ENCODE data around the gene ZNF488.
A peak's percentile ranks its signal among the peaks of the same experiment; 100 is the strongest.
"Not testable (repeated sequence)": the region's sequence is repeated elsewhere in the genome, so short reads cannot be mapped to it uniquely, and the experiment has no call there.

Gene ZNF488, protein sequence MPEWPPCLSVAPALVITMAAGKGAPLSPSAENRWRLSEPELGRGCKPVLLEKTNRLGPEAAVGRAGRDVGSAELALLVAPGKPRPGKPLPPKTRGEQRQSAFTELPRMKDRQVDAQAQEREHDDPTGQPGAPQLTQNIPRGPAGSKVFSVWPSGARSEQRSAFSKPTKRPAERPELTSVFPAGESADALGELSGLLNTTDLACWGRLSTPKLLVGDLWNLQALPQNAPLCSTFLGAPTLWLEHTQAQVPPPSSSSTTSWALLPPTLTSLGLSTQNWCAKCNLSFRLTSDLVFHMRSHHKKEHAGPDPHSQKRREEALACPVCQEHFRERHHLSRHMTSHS
- total RNA-seq = 0 reads per million in 2 donors

DNA sequence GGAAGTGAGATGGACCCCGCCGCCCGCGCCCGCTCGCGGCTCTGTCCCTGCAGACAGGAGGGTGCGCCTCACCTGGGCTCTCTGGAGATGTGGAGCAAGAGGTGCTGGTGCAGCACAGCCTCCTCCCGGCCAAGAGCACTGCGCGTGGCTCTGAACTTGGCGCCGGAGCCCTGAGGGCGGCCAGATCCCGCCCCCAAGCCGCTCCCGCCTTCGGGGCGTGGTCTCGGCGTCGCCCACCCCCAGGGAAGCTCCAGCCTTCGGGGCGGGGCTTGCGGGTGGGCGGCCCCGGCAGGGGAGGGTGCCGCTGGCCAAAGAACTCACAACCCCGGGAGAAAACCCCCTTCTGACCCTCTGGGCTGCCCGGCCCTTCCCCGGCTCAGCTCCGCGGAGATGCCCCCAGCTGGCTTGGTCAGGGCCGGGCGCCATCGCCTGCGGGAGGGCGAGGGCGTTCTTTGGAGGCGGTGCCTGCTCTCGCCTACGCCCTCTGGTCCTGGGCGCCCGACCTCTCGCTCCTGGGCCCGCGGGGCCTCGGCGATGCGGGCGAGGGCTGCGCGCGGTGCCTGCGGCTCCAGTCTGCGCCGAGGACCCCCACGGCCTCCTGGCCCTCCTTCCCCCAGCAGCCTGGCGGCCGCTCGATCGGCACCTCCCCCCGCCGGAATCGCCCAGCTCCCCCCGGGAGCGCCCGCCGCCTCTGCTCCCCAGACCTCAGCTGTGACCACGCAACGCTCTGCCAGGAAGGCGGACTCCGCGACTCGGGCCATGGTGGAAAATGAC is at the start of gene ZNF488:
Gene ZNF488 (minus strand): TSS at position 146 of the 774 bp plus-strand sequence. CDS start 15,464 bp downstream, outside the sequence.
- peak; percentile 40 for DNase-seq

DNA sequence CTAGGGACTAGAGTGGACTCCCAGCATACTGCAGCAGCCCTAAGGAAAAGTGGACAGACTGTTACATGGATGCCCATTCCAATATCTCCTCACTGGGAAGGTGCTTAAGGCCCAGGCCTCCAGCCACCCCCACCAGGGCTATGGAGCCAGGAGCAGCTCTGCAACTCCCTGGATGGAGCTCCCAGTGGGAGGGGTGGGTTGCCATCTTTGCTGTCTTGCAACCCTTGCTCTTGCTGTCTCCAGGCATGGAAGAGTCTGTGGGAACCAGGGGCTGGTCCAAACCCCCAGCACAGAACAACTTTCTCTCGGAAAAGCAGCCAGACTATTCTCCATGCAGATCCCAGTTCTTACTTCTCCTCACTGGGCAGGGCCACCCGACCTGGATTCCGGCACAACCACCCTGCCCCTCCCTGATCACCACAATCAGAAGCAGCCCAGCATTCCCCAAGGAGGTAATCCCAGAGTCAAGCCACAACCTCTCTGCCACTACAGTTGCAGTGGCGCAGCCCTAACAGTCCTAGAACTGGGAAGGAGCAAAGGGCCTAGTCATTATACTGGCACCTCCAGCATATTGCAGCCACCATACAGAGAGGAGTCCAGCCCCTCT is 41.8 kb upstream of the ZNF488 start:
- DNase-seq = no peak

DNA sequence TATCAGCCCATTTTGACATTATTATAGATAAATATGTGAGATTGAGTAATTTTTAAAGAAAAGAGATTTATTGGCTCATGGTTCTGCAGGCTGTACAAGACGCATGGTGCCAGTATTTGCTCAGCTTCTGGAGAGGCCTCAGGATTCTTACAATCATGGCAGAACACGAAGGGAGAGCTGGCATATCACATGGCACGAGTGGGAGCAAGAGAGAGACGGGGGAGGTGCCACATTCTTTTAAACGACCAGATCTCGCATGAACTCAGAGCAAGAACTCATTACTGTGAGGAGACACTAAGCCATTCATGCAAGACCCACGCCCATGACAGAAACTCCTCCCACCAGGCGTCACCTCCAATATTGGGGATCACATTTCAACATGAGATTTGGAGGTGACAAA is 40.1 kb upstream of the ZNF488 start:
- DNase-seq = no peak

DNA sequence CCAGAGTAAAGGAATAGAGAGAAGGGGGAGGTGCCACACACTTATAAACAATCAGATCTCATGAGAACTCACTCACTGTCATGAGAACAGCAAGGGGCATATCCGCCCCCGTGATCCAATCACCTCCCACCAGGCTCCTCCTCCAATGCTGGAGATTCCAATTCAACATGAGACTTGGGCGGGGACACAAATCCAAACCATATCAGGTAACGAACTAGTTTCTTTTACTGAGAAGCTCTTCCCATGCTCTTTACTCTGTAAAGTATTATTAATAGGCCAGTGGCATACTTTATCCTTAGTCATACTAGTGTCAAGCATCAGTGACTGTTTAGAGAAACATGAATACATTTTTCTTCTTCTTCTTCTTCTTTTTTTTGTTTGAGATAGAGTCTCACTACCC is 39.4 kb upstream of the ZNF488 start:
- no peak for DNase-seq

DNA sequence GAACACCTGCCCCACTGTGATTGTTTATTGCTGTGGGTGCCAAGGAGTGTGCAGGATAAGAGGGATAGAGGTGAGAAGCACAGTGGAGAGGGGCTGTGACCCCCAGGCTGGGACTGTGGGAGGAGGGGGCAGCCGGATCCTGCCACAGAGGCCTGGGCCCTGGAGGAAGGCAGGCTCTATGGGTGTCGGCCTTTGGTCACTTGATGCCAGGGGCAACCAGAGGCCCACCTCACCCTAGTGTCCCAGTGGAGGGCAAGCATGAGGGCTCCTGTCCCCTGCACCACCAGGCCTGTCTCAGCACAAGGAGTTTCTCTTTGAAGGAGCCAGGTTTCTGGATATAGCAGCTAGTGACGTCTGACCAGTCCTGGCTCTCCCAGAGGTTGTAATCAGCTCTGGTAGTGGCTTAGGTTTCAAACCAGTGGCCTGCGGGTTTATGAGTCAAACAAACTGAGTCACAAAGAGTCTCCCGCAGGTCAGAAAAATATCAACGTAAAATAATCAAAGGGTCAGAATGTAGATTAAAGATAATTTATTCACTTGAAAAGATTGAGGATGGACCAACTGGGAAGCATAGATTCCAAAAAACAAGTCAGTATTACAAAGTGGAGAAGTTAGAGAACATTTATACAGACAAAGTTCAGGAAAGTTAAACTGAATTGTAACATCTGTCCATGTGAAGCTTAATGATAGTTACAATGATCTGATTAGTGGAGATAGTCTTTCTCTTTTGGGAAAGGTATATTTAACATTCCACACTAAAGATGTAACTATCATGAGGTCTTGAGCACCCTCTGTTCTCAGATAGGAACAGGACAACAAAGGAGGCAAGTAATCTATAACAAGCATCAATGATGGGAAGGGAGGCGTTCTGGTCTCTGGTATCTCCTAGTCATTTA is 37.2 kb upstream of the ZNF488 start:
- DNase-seq = no peak

DNA sequence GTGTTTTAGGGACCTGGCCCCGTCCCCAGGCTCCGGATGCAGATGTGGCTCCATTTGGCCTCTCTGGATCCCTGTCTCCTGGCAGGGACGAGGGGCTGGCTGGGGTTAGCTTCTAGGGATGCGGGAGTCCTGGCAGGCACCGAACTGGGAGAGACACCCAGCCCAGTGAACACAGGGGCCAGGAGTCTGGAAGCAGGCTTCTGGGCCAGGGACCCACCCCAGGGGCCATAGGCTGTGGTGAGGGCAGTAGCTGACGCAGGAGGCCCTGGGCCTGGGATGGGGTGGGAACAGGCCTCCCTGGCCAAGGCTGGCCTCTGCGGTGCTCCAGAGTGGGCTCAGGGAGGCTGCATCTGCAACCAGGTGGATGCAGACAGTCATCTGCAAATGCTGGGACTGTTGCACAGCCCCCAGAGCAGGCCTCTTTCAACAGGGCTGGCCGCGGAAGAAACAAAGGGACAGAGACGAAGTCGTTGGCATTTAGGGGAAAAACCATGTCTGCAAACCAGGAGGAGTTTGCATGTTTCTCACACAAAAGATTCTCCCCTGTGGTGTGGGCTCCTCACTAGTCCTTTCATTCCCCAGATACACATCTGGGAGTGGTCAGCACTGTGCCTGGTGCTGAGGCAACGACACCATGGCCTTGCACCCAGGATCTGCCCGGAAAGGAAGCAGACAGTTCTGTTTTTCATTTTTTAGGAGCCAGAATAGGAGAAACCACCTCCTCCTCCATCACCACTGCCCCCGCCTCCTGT is 36.4 kb upstream of the ZNF488 start:
- no peak for DNase-seq

DNA sequence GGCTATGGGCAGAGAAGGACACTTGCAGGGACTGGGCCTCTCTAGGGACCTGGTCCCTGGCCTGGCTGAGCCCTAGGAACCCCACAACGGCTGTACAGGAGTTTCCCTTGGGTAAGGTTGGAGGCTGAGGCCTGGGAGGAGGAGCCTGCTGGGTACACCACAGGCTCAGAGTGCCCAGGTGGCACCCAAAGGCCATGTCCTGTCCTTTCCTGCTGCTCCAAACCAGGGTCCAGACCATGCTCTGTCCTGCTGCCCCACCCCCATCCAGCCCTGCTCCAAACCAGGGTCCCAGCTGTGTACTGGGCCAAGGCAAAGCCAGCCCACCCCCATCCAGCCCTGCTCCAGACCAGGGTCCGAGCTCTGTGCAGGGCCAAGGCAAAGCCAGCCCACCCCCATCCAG is 35.3 kb upstream of the ZNF488 start:
- DNase-seq = no peak

DNA sequence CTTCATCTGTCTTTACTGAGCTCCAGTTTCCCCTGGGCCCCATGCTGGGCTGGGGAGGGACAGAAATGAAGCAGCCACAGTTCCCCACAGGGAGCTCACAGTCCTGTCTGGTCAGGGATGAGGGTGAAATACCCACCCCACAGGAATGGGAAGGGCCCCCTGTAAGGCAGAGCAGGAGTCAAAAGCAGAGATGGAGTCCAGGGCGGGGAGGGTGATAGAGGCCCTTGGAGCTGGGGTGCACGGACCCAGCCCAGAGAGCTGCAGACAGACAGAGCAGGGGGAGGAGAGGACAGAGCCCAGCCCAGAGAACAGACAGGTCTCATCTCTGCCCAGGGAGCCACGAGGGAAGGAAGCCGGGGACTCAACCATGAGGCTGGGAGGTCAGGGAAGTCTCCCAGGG is 34.9 kb upstream of the ZNF488 start:
- DNase-seq = no peak

DNA sequence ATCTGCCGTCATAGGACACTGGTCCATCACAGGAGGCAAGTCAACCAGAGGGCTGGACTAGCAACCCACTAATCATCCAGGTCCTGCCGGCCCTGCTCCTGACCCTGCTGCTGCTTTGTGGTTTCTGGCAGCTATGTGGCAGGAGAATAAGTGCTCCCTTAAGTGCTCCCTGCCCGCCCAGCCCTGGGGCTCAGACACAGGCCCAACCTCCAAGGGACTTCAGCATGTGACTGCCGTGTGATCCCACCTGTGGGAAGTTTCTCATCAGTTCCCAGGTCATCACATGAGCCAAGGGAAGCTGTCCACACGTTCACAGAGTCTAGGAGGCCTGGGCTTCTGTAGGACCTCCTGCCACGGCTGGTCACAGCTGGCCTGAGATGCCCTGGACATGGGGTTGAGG is 34.2 kb upstream of the ZNF488 start:
- no peak for DNase-seq

DNA sequence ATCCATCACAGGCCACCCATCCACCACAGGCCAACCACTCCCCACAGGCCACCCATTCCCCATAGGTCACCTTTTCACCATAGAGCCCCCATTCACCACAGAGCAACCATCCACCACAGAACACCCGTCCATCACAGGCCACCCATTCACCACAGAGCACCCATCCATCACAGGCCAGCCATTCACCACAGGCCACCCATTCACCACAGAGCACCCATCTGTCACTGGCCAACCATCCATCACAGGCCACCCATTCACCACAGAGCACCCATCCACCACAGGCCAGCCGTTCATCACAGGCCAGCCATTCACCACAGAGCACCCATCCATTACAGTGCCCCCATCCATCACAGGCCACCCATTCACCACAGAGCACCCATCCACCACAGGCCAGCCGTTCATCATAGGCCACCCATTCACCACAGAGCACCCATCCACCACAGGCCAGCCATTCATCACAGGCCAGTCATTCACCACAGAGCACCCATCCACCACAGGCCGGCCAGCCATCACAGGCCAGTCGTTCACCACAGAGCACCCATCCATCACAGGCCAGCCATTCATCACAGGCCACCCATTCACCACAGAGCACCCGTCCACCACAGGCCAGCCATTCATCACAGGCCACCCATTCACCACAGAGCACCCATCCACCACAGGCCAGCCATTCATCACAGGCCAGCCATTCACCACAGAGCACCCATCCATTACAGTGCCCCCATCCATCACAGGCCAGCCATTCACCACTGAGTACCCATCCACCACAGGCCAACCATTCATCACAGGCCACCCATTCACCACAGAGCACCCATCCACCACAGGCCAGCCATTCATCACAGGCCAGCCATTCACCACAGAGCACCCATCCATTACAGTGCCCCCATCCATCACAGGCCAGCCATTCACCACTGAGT is 32.5 kb upstream of the ZNF488 start:
- not testable (repeated sequence) for DNase-seq

DNA sequence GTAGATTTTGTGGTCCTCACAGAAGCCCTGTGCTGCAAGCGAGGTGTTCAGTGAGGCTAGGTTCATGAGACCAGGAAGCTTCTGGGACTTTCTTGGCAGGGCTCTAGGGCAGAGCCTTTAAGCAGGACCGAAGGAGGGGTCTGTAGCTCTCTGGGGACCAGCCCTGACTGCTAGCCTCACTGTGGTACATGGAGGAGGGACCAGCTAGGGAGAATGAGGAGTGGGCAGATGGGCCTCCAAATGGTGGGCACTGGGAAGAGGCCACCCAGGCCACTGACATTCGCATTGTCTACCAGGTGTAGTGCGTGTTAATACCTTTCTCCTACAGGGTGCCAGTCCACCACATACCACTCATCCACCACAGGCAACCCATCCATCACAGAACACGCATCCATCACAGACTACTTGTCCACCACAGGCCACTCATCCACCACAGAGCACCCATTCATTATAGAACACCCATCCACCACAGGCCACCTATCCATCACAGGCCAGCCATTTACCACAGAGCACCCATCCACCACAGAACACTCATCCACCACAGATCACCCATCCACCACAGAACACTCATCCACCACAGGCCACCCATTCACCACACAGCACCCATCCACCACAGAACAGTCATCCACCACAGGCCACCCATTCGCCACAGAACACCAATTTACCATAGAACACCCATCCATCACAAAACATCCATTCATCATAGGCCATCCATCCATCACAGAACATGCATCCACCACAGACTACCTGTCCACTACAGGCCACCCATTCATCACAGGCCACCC is 31.6 kb upstream of the ZNF488 start:
- DNase-seq = no peak

DNA sequence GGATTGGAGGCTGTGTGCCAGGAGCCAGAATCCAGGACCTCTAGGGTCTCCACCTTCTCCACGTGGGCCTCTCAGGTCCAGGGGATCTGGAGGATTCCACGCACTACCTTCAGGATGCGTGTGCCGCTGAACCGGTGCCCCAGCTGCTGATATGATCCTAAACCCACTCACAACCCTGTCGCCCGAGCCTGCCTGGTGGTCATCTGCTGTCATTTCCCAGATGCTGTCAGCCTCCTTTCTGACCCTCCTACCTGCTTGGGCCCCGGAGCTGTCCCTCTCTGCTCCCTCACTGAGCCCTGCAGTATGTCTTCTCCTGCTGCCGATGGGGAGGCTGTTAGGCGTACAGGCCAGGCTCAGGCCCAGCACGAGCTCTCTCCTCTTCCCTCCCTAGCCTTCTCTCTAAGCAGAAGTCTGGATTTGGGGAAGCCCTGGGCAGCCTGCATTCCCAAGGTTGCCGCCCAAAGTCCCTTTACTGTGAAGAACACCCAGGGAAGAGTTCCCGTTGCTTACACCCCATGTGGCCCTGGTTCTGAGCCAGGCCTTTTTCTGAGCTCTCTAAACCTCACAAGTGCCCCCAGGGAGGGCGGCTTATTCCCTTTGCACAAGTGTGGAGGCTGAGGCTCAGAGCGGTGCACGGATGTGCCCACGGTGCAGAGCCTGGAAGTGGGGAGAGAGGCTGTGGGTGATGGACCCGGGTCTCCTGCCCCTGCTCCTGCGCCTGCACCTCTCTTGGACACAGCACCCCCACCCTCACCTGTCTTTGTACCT is 30.8 kb upstream of the ZNF488 start:
- DNase-seq = no peak

DNA sequence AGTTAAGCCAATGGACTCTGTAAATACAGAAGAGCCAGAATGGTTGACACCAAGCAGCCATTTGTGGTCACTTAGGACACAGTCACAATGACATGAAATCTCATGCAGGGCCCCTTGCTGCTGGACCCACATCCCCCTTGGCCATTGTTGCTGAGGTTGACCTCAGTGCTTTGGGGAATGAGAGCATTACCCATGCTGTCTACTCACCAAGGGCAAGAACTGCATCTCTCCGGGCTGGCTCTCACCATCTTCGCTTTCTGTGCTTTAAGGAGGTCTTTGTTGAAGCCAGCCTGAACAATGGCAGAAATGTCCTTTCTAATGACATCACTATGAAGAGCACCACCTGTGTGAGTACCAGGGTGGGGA is 30.1 kb upstream of the ZNF488 start:
- DNase-seq = no peak

DNA sequence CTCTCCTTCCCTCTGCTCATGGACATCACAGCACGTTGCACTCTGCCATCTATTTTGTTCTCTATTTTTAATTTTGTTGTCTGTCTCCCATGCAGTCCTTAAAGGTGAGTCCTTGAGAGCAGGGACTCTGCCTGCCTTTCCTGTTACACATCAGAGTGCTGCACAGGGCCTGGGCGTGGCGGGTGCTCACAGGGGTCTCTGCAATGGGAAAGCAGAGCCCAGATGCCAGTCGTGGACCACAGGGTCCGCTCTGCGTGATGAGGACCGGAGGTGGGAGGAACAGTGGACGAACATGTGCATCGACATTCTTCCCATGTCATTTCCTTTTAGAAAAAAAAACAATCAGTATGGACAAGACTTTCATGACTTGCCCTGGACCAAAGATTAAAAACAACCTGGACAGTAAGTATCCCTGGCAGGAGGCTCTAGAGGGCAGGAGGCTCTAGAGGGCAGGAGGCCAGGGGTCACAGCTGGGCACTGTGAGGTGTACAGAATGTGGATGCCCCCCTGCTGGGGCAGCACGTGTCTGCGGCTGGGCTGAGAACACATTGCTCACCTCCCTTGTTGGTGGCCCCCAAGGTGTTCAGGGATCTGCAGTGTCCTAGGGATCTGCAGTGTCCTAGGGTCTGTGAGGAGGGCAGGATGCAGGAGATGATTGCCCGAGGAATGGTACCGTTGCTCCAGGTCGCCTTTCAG is 29.6 kb upstream of the ZNF488 start:
- DNase-seq = no peak

DNA sequence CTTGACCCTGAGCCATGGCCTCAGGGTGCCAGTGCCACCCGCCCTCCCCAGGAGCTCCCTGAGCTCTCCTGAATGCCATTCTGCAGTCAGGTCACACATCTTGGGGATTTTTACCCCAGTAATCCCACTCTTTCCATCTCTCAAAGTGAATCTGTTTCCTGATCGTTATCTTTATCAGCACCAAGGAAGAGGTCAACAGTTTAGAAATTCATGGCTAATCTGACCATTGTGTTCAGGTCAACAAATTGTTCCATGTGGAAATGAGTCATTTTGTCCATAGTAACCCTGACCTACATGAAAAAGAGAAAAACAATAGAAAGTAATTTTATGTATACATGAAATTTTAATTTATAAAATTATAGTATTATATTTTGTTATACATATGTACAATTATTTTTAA is 28.8 kb upstream of the ZNF488 start:
- no peak for DNase-seq

DNA sequence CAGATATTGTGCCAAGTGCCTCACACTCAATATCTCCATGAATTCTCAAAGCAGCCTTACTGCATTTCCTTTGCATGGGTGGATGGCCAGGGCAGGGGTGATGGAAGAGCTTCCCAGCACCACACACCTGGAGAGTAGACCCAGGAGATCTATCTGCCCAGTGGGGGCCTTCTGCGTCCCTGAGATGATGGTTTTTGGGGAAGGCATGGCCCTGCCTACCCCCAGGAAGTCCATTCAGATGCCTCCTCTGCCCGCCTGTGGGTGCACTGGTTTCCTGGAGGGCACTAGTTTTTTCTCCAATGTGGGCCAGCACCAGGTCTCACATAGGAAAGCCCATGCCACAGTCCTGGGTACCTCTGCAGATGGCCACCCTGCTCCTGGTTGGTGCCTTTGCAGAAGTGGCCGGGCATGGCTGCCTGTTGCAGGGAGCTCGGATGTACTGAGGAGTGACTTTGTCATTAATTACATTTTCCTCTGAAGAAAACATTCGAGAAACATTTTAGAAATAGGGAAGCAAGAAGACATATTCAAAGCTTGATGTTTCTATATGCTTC is 28.2 kb upstream of the ZNF488 start:
- no peak for DNase-seq

DNA sequence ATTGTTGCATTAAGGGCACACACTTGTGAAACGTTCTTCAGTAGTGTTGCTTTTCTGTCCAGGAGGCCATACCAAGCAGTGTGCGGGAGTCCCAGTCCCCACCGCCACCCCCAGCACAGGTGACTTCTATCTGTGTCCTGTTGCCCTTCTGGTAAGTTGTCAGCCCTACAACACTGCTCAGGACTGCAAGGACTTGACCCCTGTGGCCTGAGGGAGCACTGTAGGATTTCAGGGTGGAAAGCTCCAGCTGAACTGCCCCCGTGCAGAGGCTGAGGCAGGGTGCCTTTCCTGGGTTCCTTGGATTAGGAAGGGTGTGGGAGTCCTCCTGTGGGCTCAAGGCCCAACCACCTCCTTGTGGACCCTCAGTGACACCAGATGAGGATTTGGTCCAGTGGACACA is 26.8 kb upstream of the ZNF488 start:
- no peak for DNase-seq

DNA sequence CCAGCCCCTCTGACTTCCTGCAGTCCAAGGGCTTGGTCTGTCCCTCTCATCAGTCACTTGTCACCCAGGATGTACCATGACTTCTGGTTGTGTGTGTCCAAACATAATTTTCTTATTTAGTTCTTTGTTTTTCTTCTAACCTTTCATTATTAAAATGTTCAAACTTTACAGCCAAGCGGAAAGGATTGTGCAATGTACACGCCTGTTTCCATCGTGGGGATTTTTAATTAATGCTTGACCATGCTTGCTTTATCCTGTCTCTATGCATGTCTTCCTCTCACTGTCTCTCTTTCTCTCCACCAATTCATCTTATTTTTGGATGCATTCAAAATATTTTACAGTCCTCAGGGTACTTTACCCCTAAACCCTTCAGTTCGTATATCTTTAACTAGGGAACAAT is 26.2 kb upstream of the ZNF488 start:
- DNase-seq = no peak
